HG03039 (cell line): Measurements from ENCODE around the gene SOD2.

ENCODE experiments used
- ATAC-seq: cut with Tn5 transposase; IDR thresholded peaks from one replicate; pipeline ENCODE4 v1.9.1; 2021; ENCODE audit warnings: mild to moderate bottlenecking, moderate library complexity; ENCODE audit not compliant: unreplicated experiment

The SOD2 gene

GRCh38 chr6:159645640-159646039, 47.4 kb downstream of the SOD2 start:
- ATAC-seq: no peak
